AG08396 (cell line): ENCODE data around the gene IFT43.
"Not testable (repeated sequence)": the region's sequence is repeated elsewhere in the genome, so short reads cannot be mapped to it uniquely, and the experiment has no call there.

ENCODE experiments used
- DNase-seq: peaks from one replicate; pipeline ENCODE4 v3.0.0; 2012; ENCODE audit warnings: low spot score, mixed read lengths

Gene IFT43

DNA sequence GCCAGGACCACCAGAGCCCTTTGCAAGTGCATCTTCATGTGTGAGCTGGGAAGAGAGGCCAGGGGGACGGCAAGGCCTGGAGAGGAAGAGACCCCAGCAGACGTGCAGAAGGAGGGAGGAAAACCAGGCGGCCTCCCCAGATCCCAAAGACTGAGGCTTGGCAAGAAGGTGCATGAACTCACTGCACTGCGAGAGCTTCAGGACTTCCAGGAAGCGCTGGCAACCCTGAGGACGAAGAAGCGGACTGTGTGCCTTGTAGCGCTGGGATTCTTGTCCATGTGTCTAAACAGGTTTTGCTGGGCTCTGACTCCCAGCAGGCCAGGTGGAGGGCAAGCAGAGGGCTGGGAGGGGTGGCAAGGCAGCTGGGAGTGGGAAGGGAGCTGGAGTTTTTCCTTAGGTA lies 4.7 kb upstream of the IFT43 start:
- no peak for DNase-seq

DNA sequence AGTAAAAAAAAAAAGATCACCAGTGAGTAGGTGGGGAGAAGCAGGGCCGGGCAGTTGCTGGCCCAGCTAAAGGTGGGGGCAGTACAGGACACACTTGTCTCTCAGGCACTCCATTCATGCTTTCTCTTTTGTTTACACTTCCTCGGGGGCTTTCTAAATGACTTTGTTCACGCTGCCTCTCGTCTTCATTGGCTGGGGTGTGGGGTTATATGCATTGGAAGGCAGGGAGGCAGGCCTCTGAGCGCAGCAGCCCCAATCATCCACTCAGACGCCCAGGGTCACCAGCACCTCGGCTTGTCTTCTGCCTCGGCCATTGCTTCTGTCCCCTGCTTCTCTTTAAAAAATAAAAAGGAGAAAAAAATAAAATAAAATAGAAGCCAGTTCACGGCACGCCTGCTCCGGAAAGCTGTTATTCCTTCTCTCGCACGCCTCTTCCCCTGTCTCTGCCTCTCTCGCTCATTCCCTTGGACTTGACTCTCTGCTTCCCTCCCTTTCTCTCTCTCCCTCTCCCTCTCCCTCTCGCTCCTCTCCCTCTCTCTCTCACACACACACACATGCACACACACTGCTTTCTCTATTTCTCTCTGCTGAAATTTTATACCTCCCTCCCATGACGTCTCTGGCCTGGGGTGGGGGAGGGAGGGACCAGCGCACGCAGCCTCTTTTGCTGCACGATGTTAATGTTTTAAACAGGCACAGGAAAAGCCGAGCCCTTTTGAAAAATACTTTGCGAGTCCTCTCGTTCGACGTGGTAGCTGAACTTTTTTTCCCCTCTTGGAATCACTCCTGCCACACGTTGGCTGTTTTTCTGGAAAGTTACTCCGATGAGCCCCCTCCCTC lies 3.9 kb upstream of the IFT43 start, which contains the start of gene TGFB3:
Gene TGFB3 (minus strand): TSS at position 570 of the 840 bp plus-strand sequence. CDS start 1,102 bp downstream, outside the sequence.
- DNase-seq, result peak; percentile 88

DNA sequence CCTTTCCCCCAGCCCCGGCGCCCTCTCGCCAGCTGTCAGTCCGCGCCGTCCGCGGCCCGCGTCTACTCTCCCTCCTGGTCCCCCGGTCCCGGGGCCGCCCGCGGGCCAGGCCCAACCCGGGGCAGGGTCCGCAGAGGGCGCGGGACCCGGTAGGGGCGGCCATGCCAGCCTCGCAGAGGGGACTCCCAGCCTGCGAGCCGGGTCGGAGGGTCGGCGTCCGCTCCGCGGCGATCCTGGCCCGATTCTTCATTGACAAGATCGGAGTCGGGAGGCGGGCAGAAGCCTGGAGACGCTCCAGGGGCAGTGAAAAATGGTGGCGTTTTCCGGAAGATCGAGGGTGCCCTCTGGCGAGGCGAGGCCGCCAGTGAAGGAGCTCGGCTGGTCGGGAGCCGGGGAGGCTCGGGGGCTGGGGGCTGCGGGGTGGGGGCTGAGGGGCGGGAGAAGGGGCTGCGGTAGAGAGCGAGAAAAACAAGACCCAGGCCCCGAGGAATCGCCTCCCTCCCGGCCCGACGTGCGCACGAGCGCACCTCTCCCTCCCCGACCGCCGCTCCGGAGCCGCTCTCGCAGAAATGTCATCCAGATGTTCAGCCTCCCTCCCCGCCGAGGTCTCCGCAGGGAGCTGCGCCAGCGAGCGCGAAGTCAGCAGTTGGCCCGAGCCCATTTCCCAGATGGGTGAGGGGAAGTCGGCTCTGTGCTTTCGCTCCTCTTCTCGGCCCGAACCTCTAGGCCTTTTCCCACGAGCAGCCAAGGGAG lies 3.1 kb upstream of the IFT43 start:
- peak; percentile 85 for DNase-seq

- DNase-seq, result no peak
Observed at GRCh38 chr14:75983019-75983358, 2.6 kb upstream of the IFT43 start.

- DNase-seq, result no peak
Observed at GRCh38 chr14:75984674-75985073, 889 bp upstream of the IFT43 start.

DNA sequence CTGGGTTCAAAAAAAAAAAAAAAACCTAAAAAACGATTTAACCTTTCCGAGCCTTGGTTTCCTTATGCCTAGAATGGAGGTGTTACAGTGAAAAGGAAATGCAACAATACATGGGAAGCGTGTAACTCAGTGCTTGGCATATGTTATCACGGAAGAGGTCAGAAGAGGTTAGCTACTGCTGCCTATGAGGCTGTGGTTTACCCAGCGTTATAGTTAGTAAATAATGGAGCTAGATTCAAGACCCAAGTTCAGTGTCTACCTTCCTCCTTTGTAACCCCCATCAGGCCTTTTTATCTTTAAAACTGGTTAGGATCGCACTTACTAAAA lies 839 bp downstream of the IFT43 start:
- no peak for DNase-seq

GRCh38 chr14:75987201-75987970 lies 1.8 kb downstream of the IFT43 start:
- no peak for DNase-seq

- DNase-seq, result no peak
Observed at GRCh38 chr14:75989134-75989533, 3.6 kb downstream of the IFT43 start.

- DNase-seq, result no peak
Observed at GRCh38 chr14:75990297-75990696, 4.7 kb downstream of the IFT43 start.

GRCh38 chr14:75991753-75992152 lies 6.2 kb downstream of the IFT43 start:
- DNase-seq, result no peak

- DNase-seq, result no peak
Observed at GRCh38 chr14:75993567-75994041, 8.0 kb downstream of the IFT43 start.

GRCh38 chr14:75995372-75996041 lies 9.9 kb downstream of the IFT43 start:
- peak; percentile 82 for DNase-seq

- DNase-seq, result no peak
Observed at GRCh38 chr14:75996488-75996887, 10.9 kb downstream of the IFT43 start.

DNA sequence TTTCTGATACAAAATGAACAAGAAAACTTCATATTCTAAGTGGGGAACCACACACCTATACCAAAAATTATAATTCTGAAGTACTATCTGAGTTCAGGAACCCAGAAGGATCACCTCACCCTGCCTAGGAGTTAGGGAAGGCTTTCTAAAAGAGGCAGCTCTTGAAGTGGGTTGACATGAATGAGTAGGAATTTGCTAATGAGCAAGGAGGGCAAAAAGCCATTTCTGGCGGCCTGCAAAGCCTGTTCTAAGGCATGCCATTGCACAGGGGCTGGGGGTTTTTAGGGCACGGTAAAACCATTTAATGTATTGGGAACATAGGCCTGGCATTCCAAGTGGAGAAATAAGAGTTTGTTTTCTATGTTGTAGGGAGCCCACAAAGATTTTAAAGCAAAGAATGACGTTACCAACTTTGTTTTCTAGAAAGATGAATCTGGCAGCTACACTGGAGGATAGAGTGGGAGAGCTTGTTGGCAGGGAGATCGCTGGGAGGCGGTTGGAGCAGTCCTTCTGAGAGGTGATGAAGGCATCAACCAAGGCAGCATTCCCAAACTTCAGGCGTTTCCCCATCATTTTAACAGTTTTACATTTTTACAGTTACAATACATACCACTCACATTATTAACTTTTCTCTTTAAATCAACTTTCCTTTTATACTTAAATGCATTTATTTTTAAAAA lies 14.1 kb downstream of the IFT43 start:
- DNase-seq, result no peak

DNA sequence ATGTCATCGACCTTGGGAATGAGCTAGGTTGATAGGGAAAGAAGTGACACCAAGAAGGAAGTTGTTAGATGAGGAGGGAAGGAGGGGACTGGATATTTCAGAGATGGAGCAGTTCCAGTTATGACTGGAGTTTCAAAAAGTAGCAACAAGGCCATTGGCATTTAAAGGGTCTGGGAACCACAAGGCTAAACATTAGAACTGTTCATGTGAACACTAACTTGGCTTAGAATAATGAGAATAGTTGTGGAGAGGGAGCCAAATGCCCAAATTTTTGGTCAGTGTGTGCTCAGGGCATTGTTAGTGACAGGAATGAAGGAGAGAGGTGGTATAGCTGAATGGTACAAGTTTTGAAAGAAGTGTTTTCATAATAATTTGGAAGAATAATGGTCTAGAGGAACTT lies 16.8 kb downstream of the IFT43 start:
- DNase-seq, result no peak

DNA sequence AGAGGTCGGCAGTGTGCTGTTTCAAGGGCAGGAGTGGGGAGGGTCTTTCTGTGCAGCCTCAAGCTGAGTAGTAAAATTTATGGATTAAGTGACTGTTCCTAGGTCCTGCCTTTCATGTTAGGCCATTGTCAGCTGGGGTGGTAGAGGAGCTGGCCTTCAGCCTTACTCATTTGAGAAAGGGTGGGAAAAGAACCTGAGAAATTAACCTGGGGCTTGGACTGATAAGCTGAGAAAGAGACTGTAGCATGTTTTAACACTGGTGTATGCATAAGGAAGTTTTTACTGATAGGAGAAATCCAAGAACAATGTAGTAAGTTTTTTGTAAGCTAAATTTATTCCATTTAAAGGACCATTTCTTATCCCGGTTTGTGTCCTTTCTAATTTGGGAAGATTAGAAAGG lies 20.7 kb downstream of the IFT43 start:
- no peak for DNase-seq

DNA sequence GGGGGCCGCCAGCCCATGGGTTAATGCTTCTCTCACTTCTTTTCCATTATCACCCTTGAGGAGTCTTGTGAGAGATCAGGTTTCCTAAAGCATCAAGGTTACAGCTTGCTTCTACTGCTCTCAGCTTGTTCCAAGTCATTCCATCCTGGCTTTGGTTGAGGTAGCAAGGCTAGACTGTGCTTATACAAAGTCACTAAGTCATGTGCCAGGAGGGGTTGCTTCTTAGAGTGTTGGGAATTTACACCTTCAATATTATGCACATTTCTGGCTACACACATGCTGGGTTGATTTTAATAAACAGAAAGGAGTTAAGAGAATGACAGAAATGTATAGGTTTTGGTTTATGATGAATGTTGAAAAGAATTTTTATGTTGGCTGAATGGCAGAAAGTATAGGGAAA lies 21.8 kb downstream of the IFT43 start:
- DNase-seq, result no peak

DNA sequence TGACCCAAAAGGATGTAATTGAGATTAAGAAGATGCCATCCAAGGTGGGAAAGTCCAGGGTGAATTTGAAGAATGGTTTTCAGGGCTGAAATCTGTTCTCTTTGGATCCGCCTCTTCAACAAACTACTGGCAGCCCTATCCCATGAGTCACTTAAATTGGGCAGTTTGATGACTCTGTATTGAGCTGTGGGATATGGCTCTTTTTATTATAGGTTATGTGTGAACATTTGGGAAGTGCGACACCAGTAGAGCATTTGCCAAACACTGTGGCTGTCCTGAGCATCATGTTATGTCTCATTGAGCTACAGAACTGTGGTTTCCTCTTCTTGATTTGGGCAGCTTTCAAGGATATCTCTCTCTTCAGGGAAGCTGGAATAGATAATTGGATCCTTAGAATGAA lies 22.3 kb downstream of the IFT43 start:
- no peak for DNase-seq

GRCh38 chr14:76009627-76010026 lies 24.1 kb downstream of the IFT43 start:
- not testable (repeated sequence) for DNase-seq

DNA sequence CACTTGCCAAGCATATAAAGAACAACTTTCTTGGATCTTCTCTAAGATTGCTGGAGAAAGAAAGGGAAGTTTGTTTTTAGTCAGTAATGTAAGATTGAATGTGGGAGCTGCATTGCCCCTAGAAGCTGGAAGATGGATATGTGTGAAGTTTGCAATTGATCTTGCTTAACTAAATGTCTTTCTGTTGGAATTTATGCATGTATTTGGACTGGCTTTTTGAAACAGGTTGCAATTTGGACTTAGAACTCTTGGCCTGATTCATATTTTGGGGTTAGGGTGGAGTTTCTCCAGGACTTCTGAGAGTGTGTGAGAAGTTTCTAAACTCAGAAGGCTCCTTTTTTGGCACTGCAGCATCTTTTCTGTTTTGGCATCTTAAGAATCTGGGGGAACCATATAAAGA lies 26.4 kb downstream of the IFT43 start:
- DNase-seq, result no peak

GRCh38 chr14:76012354-76012753 lies 26.8 kb downstream of the IFT43 start:
- peak; percentile 70 for DNase-seq
